ENCODE data around the gene HLA-DPA1.
A peak's percentile ranks its signal among the peaks of the same experiment; 100 is the strongest.

Gene HLA-DPA1

GRCh38 chr6:33049323-33050013, 24.0 kb downstream of the HLA-DPA1 start:
- no peak for TF ChIP-seq JUND (IDR thresholded peaks at IDR 0.05; ENCODE audit: low read depth)
- in situ Hi-C loops (cut with HindIII; ENCODE audit: low pct_unique_long_range_greater_than_20kb, low sequenced_read_pairs) = no loop called here
- DNase-seq (ENCODE audit: low read depth in 1 of 2, low spot score in 1 of 2) = no peak

GRCh38 chr6:33040157-33040556, 33.3 kb downstream of the HLA-DPA1 start:
- DNase-seq (ENCODE audit: low read depth in 1 of 2, low spot score in 1 of 2) = no peak
- TF ChIP-seq JUND (IDR thresholded peaks at IDR 0.05; ENCODE audit: low read depth) = no peak
- in situ Hi-C loops (cut with HindIII; ENCODE audit: low pct_unique_long_range_greater_than_20kb, low sequenced_read_pairs) = no loop called here

DNA sequence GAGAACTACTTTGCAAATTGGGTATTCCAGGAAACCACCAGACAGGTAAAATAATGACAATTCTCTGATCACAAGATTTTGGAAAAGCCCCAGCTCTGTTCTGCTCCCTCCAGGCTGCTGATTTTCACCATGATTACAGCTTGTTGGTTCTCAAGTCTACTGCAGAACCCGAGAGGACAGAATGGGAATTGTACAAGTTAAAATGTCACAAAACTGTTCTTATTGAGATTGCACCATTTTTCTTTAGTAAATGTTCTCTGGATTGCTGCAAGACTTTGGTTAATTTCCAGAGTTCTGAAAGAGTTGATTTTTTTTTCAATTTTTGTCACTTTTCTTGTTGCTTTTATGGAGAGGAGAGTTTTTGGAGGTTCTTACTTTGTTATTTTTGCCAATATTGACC, 36.9 kb downstream of the HLA-DPA1 start:
- in situ Hi-C loops (cut with HindIII; ENCODE audit: low pct_unique_long_range_greater_than_20kb, low sequenced_read_pairs) = no loop called here
- TF ChIP-seq JUND (IDR thresholded peaks at IDR 0.05; ENCODE audit: low read depth) = no peak
- no peak for DNase-seq (ENCODE audit: low read depth in 1 of 2, low spot score in 1 of 2)

- TF ChIP-seq JUND (IDR thresholded peaks at IDR 0.05; ENCODE audit: low read depth) = no peak
- no peak for DNase-seq (ENCODE audit: low read depth in 1 of 2, low spot score in 1 of 2)
- in situ Hi-C loops (cut with HindIII; ENCODE audit: low pct_unique_long_range_greater_than_20kb, low sequenced_read_pairs) = no loop called here
These were observed 38.9 kb downstream of the HLA-DPA1 start for GRCh38 chr6:33034554-33034953.

DNA sequence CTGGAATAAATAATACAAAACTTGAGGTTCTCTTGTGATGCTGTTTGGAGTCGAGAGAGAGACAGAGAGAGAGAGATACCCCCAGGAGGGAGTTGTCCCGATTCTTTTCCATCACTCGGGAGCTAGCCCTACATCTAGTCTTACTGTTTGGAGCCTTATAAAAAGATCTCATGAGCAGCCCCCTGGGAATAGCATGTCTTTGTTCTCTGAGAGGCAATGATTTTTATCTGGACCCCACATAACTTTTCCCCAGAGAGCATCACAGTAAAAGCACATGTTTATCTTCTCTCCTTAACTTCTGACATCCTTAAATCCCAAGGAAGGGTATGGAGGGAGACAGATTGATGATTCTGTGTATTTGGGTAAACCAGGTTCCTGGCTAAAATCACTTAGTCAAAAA, 43.2 kb downstream of the HLA-DPA1 start:
- TF ChIP-seq JUND (IDR thresholded peaks at IDR 0.05; ENCODE audit: low read depth) = no peak
- in situ Hi-C loops (cut with HindIII; ENCODE audit: low pct_unique_long_range_greater_than_20kb, low sequenced_read_pairs) = no loop called here
- no peak for DNase-seq (ENCODE audit: low read depth in 1 of 2, low spot score in 1 of 2)

DNA sequence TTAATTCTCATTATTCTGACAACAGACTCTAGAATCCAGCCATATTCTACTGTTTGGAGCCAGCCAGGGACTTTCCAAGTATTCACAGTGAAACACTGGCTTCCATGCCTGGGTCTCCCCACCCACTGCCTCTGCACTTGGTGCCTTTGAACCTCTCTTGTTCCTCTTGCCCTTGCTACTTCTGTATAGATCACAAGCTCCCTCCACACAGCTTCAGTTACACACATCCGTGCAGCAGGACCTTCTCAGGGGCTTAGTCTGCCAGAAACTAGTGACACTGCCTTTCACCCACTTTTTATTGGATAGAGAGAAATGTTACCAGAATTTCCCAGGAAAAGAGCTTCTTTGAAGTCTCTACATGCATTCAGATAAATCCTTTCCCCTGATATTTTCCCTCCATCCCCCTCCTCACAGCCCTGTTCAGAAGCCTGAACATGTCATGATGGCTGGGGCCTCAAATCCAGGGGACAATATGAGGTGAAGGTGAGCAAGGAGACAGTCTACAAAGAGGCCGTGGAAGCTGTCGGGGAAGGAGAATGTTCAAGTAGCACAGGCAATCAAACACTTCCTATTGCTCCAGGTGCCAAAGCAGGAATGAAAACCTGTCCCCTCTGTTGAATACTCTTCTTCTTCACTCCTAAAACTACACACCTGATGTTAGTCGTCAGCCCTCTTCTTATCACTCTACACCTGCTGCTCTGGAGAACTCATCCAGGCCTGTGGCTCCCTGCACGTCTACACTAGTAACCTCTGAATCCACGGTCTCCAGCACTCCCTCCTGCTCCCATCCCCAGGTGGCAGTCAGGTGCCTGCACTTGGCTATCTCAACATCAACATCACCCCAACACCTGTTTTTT, 43.9 kb downstream of the HLA-DPA1 start:
- no peak for DNase-seq (ENCODE audit: low read depth in 1 of 2, low spot score in 1 of 2)
- in situ Hi-C loops (cut with HindIII; ENCODE audit: low pct_unique_long_range_greater_than_20kb, low sequenced_read_pairs) = no loop called here
- no peak for TF ChIP-seq JUND (IDR thresholded peaks at IDR 0.05; ENCODE audit: low read depth)

GRCh38 chr6:33028220-33028849, 45.1 kb downstream of the HLA-DPA1 start:
- no peak for DNase-seq (ENCODE audit: low read depth in 1 of 2, low spot score in 1 of 2)
- in situ Hi-C loops (cut with HindIII; ENCODE audit: low pct_unique_long_range_greater_than_20kb, low sequenced_read_pairs) = no loop called here

DNA sequence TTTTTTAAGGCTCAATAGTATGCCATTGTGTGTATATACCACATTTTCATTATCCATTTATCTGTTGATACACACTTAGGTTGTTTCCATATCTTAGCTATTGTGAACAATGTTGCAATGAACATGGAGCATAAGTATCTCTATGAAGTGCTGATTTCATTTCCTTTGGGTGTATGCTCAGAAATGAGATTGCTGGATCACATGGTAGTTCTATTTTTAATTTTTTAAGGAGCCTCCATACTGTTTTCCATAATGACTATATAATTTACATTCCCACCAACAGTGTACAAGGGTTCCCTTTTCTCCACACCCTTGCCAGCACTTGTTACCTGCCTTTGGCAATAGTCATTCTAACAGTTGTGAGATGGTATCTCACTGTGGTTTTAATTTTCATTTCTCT, 48.9 kb downstream of the HLA-DPA1 start:
- TF ChIP-seq JUND (IDR thresholded peaks at IDR 0.05; ENCODE audit: low read depth) = no peak
- in situ Hi-C loops (cut with HindIII; ENCODE audit: low pct_unique_long_range_greater_than_20kb, low sequenced_read_pairs) = no loop called here
- no peak for DNase-seq (ENCODE audit: low read depth in 1 of 2, low spot score in 1 of 2)

More at GRCh38 chr6:33028220-33028849, 45.1 kb downstream of the HLA-DPA1 start:
- no peak for TF ChIP-seq JUND (IDR thresholded peaks at IDR 0.05; ENCODE audit: low read depth)

DNA sequence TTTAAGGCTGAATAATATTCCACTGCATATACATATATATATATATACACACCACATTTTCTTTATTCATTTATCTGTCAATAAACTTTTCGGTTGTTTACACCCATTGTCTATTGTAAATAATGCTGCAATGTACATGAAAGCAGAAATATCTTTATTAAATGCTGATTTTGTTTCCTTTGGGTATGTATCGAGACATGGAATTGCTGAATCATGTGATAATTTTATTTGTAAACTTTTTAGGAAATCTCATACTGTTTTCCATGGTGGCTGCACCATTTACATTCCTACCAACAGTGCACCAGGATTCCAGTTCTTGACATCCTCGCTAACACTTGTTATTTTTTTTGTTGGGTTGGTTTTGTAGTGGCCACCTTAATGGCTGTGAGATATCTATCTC, 49.9 kb downstream of the HLA-DPA1 start:
- no peak for DNase-seq (ENCODE audit: low read depth in 1 of 2, low spot score in 1 of 2)
- in situ Hi-C loops (cut with HindIII; ENCODE audit: low pct_unique_long_range_greater_than_20kb, low sequenced_read_pairs) = no loop called here
- no peak for TF ChIP-seq JUND (IDR thresholded peaks at IDR 0.05; ENCODE audit: low read depth)

DNA sequence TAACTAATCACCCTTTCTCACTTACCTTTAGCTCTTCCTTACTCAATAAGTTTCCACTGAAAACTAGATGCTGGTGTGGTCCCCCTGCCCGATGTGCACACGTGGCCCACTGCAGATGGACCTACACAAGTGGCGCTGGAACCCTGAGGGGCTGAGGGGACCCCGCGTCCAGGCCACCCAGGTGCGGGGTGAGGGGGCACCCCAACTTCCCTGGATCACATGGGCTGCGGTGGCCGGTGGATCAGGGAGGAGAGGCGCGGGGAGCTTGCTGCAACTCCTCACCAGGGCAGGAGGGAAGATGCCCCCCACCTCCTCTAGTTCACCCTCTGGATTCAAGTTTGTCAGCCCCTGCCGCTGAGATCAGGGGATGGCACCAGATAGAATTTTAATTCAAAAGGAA, 51.5 kb downstream of the HLA-DPA1 start:
- DNase-seq (ENCODE audit: low read depth in 1 of 2, low spot score in 1 of 2) = no peak
- in situ Hi-C loops (cut with HindIII; ENCODE audit: low pct_unique_long_range_greater_than_20kb, low sequenced_read_pairs) = no loop called here

DNA sequence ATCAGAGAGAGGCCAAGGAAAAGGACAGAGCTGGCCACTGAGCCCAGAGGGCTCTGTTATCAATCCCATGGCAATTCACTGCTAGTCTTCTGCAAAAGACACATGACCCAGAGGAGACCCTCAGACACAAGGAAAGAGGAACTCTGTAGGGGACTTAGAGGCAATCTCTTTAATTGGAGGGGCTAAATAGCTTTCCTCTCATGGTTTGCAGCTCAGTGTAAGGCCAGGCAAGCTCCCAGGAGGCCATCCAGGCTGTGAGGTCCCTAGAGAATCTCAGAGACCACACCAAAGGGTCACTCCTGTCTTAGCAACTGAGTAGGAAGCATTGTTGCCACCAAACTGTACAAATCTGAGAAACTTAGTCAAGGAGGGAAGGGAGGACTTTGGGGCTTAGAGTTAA, 54.1 kb downstream of the HLA-DPA1 start:
- no peak for DNase-seq (ENCODE audit: low read depth in 1 of 2, low spot score in 1 of 2)
- in situ Hi-C loops (cut with HindIII; ENCODE audit: low pct_unique_long_range_greater_than_20kb, low sequenced_read_pairs) = no loop called here
- no peak for TF ChIP-seq JUND (IDR thresholded peaks at IDR 0.05; ENCODE audit: low read depth)

More for the DNA sequence above, 51.5 kb downstream of the HLA-DPA1 start:
- no peak for TF ChIP-seq JUND (IDR thresholded peaks at IDR 0.05; ENCODE audit: low read depth)

- DNase-seq (ENCODE audit: low read depth in 1 of 2, low spot score in 1 of 2) = peak; percentile 49 to 53
- in situ Hi-C loops (cut with HindIII; ENCODE audit: low pct_unique_long_range_greater_than_20kb, low sequenced_read_pairs) = no loop called here
- no peak for TF ChIP-seq JUND (IDR thresholded peaks at IDR 0.05; ENCODE audit: low read depth)
These were observed 54.5 kb downstream of the HLA-DPA1 start for GRCh38 chr6:33018904-33019303.

- in situ Hi-C loops (cut with HindIII; ENCODE audit: low pct_unique_long_range_greater_than_20kb, low sequenced_read_pairs) = no loop called here
- no peak for TF ChIP-seq JUND (IDR thresholded peaks at IDR 0.05; ENCODE audit: low read depth)
- no peak for DNase-seq (ENCODE audit: low read depth in 1 of 2, low spot score in 1 of 2)
These were observed 55.0 kb downstream of the HLA-DPA1 start for GRCh38 chr6:33018418-33018817.
